Lower leg skin (tissue), 4 donors: ENCODE data around the gene TRUB2. TPM values are rescaled to one million over a fixed set of nuclear protein-coding genes. Genes with fewer than 3 reads are reported as not detected.
"Not testable (repeated sequence)": the region's sequence is repeated elsewhere in the genome, so short reads cannot be mapped to it uniquely, and the experiment has no call there.

Source experiments
- DNase-seq, 2 donors: peaks; one replicate each; pipeline ENCODE4 v3.0.0-alpha.2; 2019; ENCODE audit warnings: low spot score in 2 of 2
- H3K4me3 ChIP-seq: fragments of 200-600 bp; sonication (generic); 2 replicates; pipeline ENCODE4 v1.5.1; 2017; ENCODE audit warnings: mild to moderate bottlenecking, low read depth; ENCODE audit not compliant: poor library complexity, severe bottlenecking
- CTCF ChIP-seq, 3 donors: fragments of 450-650 bp; IDR thresholded peaks; one replicate each; pipeline ENCODE4 v1.5.1; 2016; ENCODE audit warnings: antibody characterized with exemption in 3 of 3, mild to moderate bottlenecking in 3 of 3, moderate library complexity in 2 of 3
- POLR2A ChIP-seq, 2 donors: fragments of 450-650 bp; IDR thresholded peaks; one replicate each; pipeline ENCODE4 v1.6.1; 2016 to 2017; ENCODE audit warnings: antibody characterized with exemption in 2 of 2, mild to moderate bottlenecking in 1 of 2, moderate library complexity in 1 of 2
- WGBS, 2 donors: methylation state at CpG; one replicate each; pipeline ENCODE4 v1.1.5; 2018; 5-methylcytosine and 5-hydroxymethylcytosine counted together
- intact Hi-C: fragments of 100-400 bp; cut with DNase I; formaldehyde crosslinking; loops from one replicate; pipeline ENCODE4 v1.15.0; 2023; ENCODE audit warnings: low total_unique reads
- total RNA-seq, 4 donors: library from RNA; depleted of rRNA; stranded (reverse); fragments of >200 nt; gene quantifications; one replicate each; pipeline ENCODE4 v1.1.0, GENCODE V29; 2016

Gene TRUB2
- total RNA-seq, 4 donors from 2014 or later = 10.8 to 13.9 (median 11.5) TPM

DNA sequence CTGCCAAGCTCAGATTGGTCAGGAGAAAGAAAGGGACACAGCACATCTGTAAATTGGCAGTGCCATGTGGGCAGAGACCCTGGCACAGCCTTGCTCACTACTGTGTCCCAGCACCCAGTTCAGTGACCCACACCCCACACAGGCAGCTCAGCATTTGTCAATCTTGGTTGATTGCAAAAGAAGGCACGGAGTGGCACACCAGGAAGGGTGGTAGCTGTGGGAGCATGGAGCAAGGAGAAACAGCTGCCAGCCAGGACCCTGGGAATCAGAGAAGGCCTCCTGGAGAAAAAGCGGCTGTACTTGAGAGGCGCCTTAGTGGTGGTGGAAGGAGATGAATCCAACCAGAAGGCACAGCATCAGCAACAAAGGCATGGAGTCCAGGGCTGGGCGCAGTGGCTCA lies 21.6 kb upstream of the TRUB2 start:
- no peak for DNase-seq
- WGBS, 2 donors = 92 to 97% methylated on average over 4 of the region's 4 CpGs
- no peak overlapping the region for H3K4me3 ChIP-seq
- intact Hi-C loops = loop anchor here (5.0 kb wide), 1 partner anchor 57 kb away; no protein-coding TSS in a partner anchor
- TF ChIP-seq POLR2A (IDR thresholded peaks at IDR 0.05) = no peak
- no peak for TF ChIP-seq CTCF (IDR thresholded peaks at IDR 0.05)

GRCh38 chr9:128342971-128343680 lies 20.9 kb upstream of the TRUB2 start:
- no peak overlapping the region for H3K4me3 ChIP-seq
- 89 to 91% methylated on average over 7 to 8 of the region's 8 CpGs for WGBS, 2 donors
- intact Hi-C loops = loop anchor here (5.0 kb wide), 1 partner anchor 56 kb away; no protein-coding TSS in a partner anchor
- TF ChIP-seq CTCF (IDR thresholded peaks at IDR 0.05) (no peak), POLR2A (IDR thresholded peaks at IDR 0.05) (no peak)
- no peak for DNase-seq

- peak; percentile 56 to 89 for DNase-seq
- peak overlapping the region; percentile 58 for H3K4me3 ChIP-seq
- 30% methylated on average over 13 of the region's 13 CpGs for WGBS, 2 donors
- intact Hi-C loops = loop anchor here (5.0 kb wide), 1 partner anchor 54 kb away; no protein-coding TSS in a partner anchor
- no peak for TF ChIP-seq CTCF (IDR thresholded peaks at IDR 0.05)
- no peak for TF ChIP-seq POLR2A (IDR thresholded peaks at IDR 0.05)
Measured at GRCh38 chr9:128341435-128341849, 19.2 kb upstream of the TRUB2 start.

DNA sequence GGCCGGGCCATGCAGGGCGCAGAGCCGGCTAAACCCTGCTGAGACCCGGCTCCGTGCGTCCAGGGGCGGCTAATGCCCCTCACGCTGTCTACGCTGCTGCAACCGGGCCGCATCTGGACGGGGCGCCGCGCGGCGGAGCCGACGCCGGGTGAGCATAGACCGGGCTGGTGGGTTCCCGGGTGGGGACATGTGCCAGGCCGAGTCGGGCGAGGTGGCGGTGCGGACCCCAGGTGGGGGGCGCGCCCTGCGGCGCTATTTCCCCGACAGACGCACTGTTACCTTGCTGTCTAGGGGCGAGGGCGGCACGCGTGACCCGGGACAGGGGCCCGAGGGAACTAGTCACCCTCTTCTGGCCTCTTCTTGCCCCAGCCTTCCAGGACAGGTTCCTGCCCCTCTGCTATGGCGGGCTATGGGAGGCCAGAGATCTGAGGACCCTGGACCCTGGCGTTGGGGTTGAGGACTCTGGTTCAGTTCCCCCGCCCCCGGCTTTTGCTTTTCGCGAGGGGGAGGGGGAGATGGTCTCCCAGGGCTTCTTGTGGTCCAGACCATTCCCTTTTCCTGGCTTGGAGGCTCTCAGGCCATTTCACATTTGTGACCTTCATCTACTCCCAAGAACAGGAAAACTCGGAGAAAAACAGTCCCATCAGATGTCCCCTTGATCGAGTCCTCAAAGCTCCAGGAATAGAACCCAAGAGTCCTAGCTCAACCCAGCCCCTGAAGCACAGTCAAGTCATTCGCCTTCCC lies 18.6 kb upstream of the TRUB2 start:
- TF ChIP-seq POLR2A (IDR thresholded peaks at IDR 0.05) (no peak), CTCF (IDR thresholded peaks at IDR 0.05) (no peak)
- 0 to 2% methylated on average over 13 to 34 of the region's 48 CpGs for WGBS, 2 donors
- no peak for DNase-seq
- intact Hi-C loops = loop anchor here (5.0 kb wide), 1 partner anchor 54 kb away; no protein-coding TSS in a partner anchor
- H3K4me3 ChIP-seq = peak overlapping the region; percentile 58

DNA sequence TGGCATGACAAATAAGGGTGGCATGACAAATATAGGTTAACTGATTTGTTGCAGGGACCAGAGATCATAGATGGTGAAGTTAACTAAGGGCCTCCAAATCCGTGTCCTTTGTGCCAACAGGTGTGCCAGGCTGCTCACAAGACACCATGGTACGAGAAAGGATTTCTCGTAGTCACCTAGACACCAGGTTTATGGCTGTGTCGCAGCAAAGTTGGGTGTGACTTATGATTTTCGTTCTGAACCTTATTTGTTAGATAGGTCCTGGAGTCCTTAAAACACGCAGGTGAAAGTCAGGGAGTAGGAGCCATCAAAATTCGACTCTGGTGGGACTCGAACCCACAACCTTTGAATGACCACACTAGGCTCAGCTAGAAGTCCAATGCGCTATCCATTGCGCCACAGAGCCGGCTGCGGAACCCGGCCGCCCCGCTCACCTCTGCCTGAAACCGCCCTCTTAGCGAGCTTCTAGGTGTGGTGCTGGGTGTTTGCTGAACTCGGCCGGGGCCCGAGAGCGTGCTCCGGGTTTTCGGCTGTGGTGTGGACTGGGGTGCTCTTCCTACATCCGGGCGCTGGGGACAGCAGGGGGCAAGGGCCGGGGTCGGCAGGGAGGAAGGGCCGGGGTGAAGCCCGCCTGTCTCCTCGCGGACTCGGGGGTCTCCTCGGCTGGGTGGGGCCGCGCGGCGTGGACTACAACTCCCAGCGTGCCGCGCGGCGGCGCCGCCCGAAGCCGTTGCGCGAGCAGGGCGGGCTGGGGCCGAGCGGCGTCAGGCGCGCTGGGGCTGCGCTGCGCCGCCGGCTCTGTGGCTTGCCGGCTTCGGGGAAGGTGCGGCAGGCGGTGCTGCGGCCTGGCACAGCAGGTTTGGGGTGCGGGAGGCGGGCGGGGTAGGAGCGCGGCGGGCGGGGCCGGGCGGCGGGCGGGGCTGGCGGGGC lies 17.8 kb upstream of the TRUB2 start, which contains the start of gene SLC27A4:
TSS of gene SLC27A4 (plus strand) at position 767 of the 930 bp plus-strand sequence. CDS start 2,606 bp downstream, outside the sequence.
- no peak for TF ChIP-seq POLR2A (IDR thresholded peaks at IDR 0.05)
- peak within 1 kb of the TSS; percentile 58 for H3K4me3 ChIP-seq
- peak; percentile 48 to 90 for DNase-seq
- intact Hi-C loops = loop anchor here (5.0 kb wide), 1 partner anchor 53 kb away; no protein-coding TSS in a partner anchor
- 8 to 31% methylated on average over 11 to 35 of the region's 75 CpGs for WGBS, 2 donors

DNA sequence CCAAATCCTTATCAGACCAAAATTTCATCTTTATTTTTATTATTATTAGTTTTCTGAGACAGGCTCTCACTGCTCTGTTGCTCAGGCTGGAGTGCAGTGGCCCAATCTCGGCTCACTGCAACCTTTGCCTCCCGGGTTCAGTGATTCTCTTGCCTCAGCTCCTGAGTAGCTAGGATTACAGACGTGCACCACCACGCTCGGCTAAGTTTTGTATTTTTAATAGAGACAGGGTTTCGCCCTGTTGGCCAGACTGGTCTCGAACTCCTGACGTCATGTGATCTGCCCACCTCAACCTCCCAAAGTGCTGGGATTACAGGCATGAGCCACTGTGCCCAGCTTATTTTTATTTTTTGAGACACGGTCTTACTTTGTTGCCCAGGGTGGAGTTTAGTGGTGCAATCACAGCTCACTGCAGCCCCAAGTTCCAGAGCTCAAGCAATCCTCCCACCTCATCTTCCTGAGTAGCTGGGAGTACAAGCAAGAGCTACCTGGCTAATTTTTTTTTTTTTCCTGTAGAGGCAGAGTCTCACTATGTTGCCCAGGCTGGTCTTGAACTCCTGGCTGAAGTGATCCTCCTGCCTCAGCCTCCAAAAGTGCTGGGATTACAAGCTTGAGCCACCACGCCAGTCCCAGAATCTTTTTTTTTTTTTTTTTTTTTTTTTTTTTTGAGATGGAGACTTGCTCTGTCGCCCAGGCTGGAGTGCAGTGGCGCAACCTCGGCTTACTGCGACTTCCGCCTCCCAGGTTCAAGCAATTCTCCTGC lies 16.8 kb upstream of the TRUB2 start:
- DNase-seq, intact Hi-C loops, H3K4me3 ChIP-seq: not testable (repeated sequence)
- 94 to 95% methylated on average over 15 of the region's 15 CpGs for WGBS, 2 donors
